WTC11 (cell line): ENCODE measurements around the gene MARVELD1. TPM values are rescaled to one million over a fixed set of nuclear protein-coding genes. Genes with fewer than 3 reads are reported as not detected.
A peak's percentile ranks its signal among the peaks of the same experiment; 100 is the strongest.

Source experiments
- ARID4B ChIP-seq: sonication (generic); formaldehyde crosslinking; IDR thresholded peaks from 2 replicates; pipeline ENCODE4 v1.8.0; 2023; ENCODE audit warnings: missing genetic modification reagents, mild to moderate bottlenecking, borderline replicate concordance
- ATF3 ChIP-seq: sonication (generic); formaldehyde crosslinking; conservative IDR thresholded peaks from 2 replicates; pipeline ENCODE4 v1.8.1; 2022; ENCODE audit warnings: mild to moderate bottlenecking, missing genetic modification reagents
- ATF6 ChIP-seq: sonication (generic); formaldehyde crosslinking; IDR thresholded peaks from 2 replicates; pipeline ENCODE4 v1.8.1; 2023; ENCODE audit warnings: mild to moderate bottlenecking, missing genetic modification reagents
- CDX4 ChIP-seq: fragments of 250-450 bp; sonication (Bioruptor Pico); IDR thresholded peaks from 2 replicates; pipeline ENCODE4 v1.9.0; 2021; ENCODE audit warnings: moderate library complexity, mild to moderate bottlenecking, inconsistent platforms, borderline replicate concordance
- ESRRA ChIP-seq: sonication (generic); formaldehyde crosslinking; IDR thresholded peaks from 2 replicates; pipeline ENCODE4 v1.8.1; 2022; ENCODE audit warnings: mild to moderate bottlenecking, missing genetic modification reagents, borderline replicate concordance
- HMGXB4 ChIP-seq: sonication (generic); formaldehyde crosslinking; IDR thresholded peaks from 2 replicates; pipeline ENCODE4 v1.8.1; 2023; ENCODE audit warnings: mild to moderate bottlenecking, moderate library complexity, missing genetic modification reagents
- NFATC4 ChIP-seq: fragments of 250-450 bp; sonication (Bioruptor Pico); IDR thresholded peaks from 2 replicates; pipeline ENCODE4 v1.9.0; 2021; ENCODE audit warnings: mild to moderate bottlenecking
- NFYB ChIP-seq: sonication (generic); formaldehyde crosslinking; conservative IDR thresholded peaks from 2 replicates; pipeline ENCODE4 v1.8.0; 2022; ENCODE audit warnings: low read depth, missing genetic modification reagents
- NR1H2 ChIP-seq: sonication (generic); formaldehyde crosslinking; IDR thresholded peaks from 2 replicates; pipeline ENCODE4 v1.9.0; 2021; ENCODE audit warnings: mild to moderate bottlenecking, moderate library complexity, missing genetic modification reagents
- RORB ChIP-seq: fragments of 250-450 bp; sonication (Bioruptor Pico); IDR thresholded peaks from 2 replicates; pipeline ENCODE4 v1.9.0; 2021; ENCODE audit warnings: mild to moderate bottlenecking
- SP1 ChIP-seq: sonication (generic); formaldehyde crosslinking; conservative IDR thresholded peaks from 2 replicates; pipeline ENCODE4 v1.8.1; 2022; ENCODE audit warnings: missing genetic modification reagents
- TCF7 ChIP-seq: sonication (generic); formaldehyde crosslinking; IDR thresholded peaks from 2 replicates; pipeline ENCODE4 v1.8.0; 2022; ENCODE audit warnings: mild to moderate bottlenecking, low read depth, missing genetic modification reagents, moderate library complexity
- USF2 ChIP-seq: sonication (generic); formaldehyde crosslinking; IDR thresholded peaks from 2 replicates; pipeline ENCODE4 v1.8.1; 2023; ENCODE audit warnings: mild to moderate bottlenecking, missing genetic modification reagents, moderate library complexity
- ZBTB21 ChIP-seq: sonication (generic); formaldehyde crosslinking; IDR thresholded peaks from 2 replicates; pipeline ENCODE4 v1.8.1; 2023; ENCODE audit warnings: mild to moderate bottlenecking, missing genetic modification reagents, borderline replicate concordance
- ZBTB43 ChIP-seq: sonication (generic); formaldehyde crosslinking; IDR thresholded peaks from 2 replicates; pipeline ENCODE4 v1.8.1; 2023; ENCODE audit warnings: mild to moderate bottlenecking, missing genetic modification reagents
- ZNF425 ChIP-seq: fragments of 250-450 bp; sonication (Bioruptor Pico); conservative IDR thresholded peaks from 2 replicates; pipeline ENCODE4 v1.9.0; 2021; ENCODE audit warnings: mild to moderate bottlenecking
- ZNF532 ChIP-seq: fragments of 250-450 bp; sonication (Bioruptor Pico); IDR thresholded peaks from 2 replicates; pipeline ENCODE4 v1.9.0; 2021; ENCODE audit warnings: mild to moderate bottlenecking, borderline replicate concordance
- ZNF671 ChIP-seq: fragments of 250-450 bp; sonication (Bioruptor Pico); IDR thresholded peaks from 2 replicates; pipeline ENCODE4 v1.8.0; 2021; ENCODE audit warnings: mild to moderate bottlenecking
- total RNA-seq: library from RNA; stranded (reverse); gene quantifications from 3 replicates; pipeline ENCODE4 v1.2.3, GENCODE V29; 2021

MARVELD1 gene
- total RNA-seq, 1 experiment from 2014 or later, result 37.7 TPM

GRCh38 chr10:97736902-97737769 lies 23.6 kb downstream of the MARVELD1 start, which contains the start of gene ZFYVE27 (continued):
- peak; percentile 98 for TF ChIP-seq ZNF532 (CRISPR knock-in tag)
- no peak for TF ChIP-seq RORB (CRISPR knock-in tag)
- peak; percentile 66; the same call in 1 of the 2 replicates for TF ChIP-seq USF2
- TF ChIP-seq CDX4 (CRISPR knock-in tag), result no peak
- TF ChIP-seq SP1, result peak; percentile 94
- no peak for TF ChIP-seq ZNF425 (CRISPR knock-in tag)
- TF ChIP-seq ZBTB43, result peak; percentile 99
- TF ChIP-seq ATF6 (CRISPR knock-in tag), result peak; percentile 91
- peak; percentile 66 for TF ChIP-seq NFYB (CRISPR knock-in tag)
- peak; percentile 99 for TF ChIP-seq HMGXB4
- TF ChIP-seq ARID4B, result peak; percentile 100
- peak; percentile 99 for TF ChIP-seq ATF3 (CRISPR knock-in tag)
- no peak for TF ChIP-seq NFATC4
- no peak for TF ChIP-seq ZNF671
- peak; percentile 98 for TF ChIP-seq ZBTB21
- peak; percentile 99 for TF ChIP-seq ESRRA (CRISPR knock-in tag)
- peak; percentile 99 for TF ChIP-seq TCF7 (CRISPR knock-in tag)
- peak; percentile 96 for TF ChIP-seq NR1H2 (CRISPR knock-in tag)
